GM12891 (cell line): ENCODE results near the gene CBLB.

Experiments
- POLR2A ChIP-seq: IDR thresholded peaks from 2 replicates; pipeline ENCODE4 v1.6.1; 2011; ENCODE audit warnings: low read depth, low read length, control low read depth
- POLR2AphosphoS5 ChIP-seq: IDR thresholded peaks from 2 replicates; pipeline ENCODE4 v1.6.1; 2011; ENCODE audit warnings: low read depth, low read length, control low read depth

GRCh38 chr3:105744202-105744601 is 124.6 kb downstream of the CBLB start:
- TF ChIP-seq POLR2A (no peak), POLR2AphosphoS5 (no peak)
